K562 treated with DMSO at 1 percent for 48 hours (cell line): ENCODE data around the gene RNF121. TPM values are rescaled to one million over a fixed set of nuclear protein-coding genes. Genes with fewer than 3 reads are reported as not detected.

Source experiments
- total RNA-seq: library from RNA; unstranded; fragments of 300-600 nt; gene quantifications from 2 replicates; pipeline ENCODE4 v1.2.3, GENCODE V29; 2022; ENCODE audit warnings: low replicate concordance; ENCODE audit errors: extremely low read depth

The RNF121 gene
- total RNA-seq, result not detected in 2 replicates

GRCh38 chr11:71928737-71929443 is at the start of gene RNF121:
RNF121 (plus strand) TSS chr11:71929046; CDS start chr11:71929062, 16 bp downstream.

GRCh38 chr11:71927820-71928736 is 768 bp upstream of the RNF121 start, which contains the start of gene XNDC1N:
XNDC1N (minus strand) TSS chr11:71928594; CDS start chr11:71923353, 5,241 bp downstream.

GRCh38 chr11:71998649-71999310 is 69.9 kb downstream of the RNF121 start, which contains the start of gene IL18BP:
IL18BP (plus strand) TSS chr11:71998909; CDS start chr11:71999985, 1,076 bp downstream.

Other genes with a start within 250 kb of the RNF121 start
- not detected in 2 replicates for gene DEFB108B, start 95.8 kb upstream of the RNF121 start, total RNA-seq
- not detected in 2 replicates for gene DEFB131B, start 50.6 kb upstream of the RNF121 start, total RNA-seq
- gene XNDC1N, start 452 bp upstream of the RNF121 start, total RNA-seq, result not detected in 2 replicates
- gene IL18BP, start 69.9 kb downstream of the RNF121 start, total RNA-seq, result not detected in 2 replicates
- gene NUMA1, start 151.5 kb downstream of the RNF121 start, total RNA-seq, result 172 TPM in 1 of 2 replicates, not detected in the other
- gene LRRC51, start 151.8 kb downstream of the RNF121 start, total RNA-seq, result not detected in 2 replicates
- not detected in 2 replicates for gene LAMTOR1, start 174.3 kb downstream of the RNF121 start, total RNA-seq
- not detected in 2 replicates for gene TOMT, start 176.9 kb downstream of the RNF121 start, total RNA-seq
- gene ANAPC15, start 183.6 kb downstream of the RNF121 start, total RNA-seq, result not detected in 2 replicates
- gene FOLR3, start 206.7 kb downstream of the RNF121 start, total RNA-seq, result not detected in 2 replicates